SU-DHL-6 (cell line): ENCODE measurements around the gene MS4A15.

ENCODE experiments used
- EZH2phosphoT487 ChIP-seq: fragments of 200-600 bp; sonication (generic), shearing (Covaris generic); conservative IDR thresholded peaks from 2 replicates; pipeline ENCODE4 v1.6.1; 2018; ENCODE audit warnings: mild to moderate bottlenecking, antibody characterized with exemption, low read length, moderate library complexity, mixed read lengths
- TF ChIP-seq, protein P1 (sequence below): fragments of 200-600 bp; sonication (generic); IDR thresholded peaks from one replicate; pipeline ENCODE4 v1.5.1; 2017; ENCODE audit warnings: antibody characterized with exemption, mild to moderate bottlenecking, low read length, moderate library complexity; ENCODE audit not compliant: insufficient read depth, poor library complexity, severe bottlenecking

GRCh38 chr11:60743058-60743457, 13.6 kb upstream of the MS4A15 start:
- TF ChIP-seq, protein P1, sequence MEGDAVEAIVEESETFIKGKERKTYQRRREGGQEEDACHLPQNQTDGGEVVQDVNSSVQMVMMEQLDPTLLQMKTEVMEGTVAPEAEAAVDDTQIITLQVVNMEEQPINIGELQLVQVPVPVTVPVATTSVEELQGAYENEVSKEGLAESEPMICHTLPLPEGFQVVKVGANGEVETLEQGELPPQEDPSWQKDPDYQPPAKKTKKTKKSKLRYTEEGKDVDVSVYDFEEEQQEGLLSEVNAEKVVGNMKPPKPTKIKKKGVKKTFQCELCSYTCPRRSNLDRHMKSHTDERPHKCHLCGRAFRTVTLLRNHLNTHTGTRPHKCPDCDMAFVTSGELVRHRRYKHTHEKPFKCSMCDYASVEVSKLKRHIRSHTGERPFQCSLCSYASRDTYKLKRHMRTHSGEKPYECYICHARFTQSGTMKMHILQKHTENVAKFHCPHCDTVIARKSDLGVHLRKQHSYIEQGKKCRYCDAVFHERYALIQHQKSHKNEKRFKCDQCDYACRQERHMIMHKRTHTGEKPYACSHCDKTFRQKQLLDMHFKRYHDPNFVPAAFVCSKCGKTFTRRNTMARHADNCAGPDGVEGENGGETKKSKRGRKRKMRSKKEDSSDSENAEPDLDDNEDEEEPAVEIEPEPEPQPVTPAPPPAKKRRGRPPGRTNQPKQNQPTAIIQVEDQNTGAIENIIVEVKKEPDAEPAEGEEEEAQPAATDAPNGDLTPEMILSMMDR: no peak
- TF ChIP-seq EZH2phosphoT487: no peak
